NB4 (cell line): ENCODE data around the gene SETD3.

ENCODE experiments used
- DNase-seq: peaks from one replicate; pipeline ENCODE4 v3.0.0; 2010; ENCODE audit warnings: low read depth
- H3K4me3 ChIP-seq: one replicate; pipeline ENCODE4 v1.5.1; 2011; ENCODE audit warnings: mild to moderate bottlenecking, low read depth, low read length, moderate library complexity
- MYC ChIP-seq: IDR thresholded peaks from 2 replicates; pipeline ENCODE4 v1.6.1; 2011; ENCODE audit warnings: low read depth, low read length
- POLR2A ChIP-seq: IDR thresholded peaks from 2 replicates; pipeline ENCODE4 v1.6.1; 2011; ENCODE audit warnings: mild to moderate bottlenecking; ENCODE audit not compliant: insufficient read length; ENCODE audit errors: extremely low read depth
- TF ChIP-seq, protein P1 (sequence below): IDR thresholded peaks from one replicate; pipeline ENCODE4 v1.5.1; 2012; ENCODE audit warnings: low read depth, low read length
- TF ChIP-seq, protein P2 (sequence below): IDR thresholded peaks from 2 replicates; pipeline ENCODE4 v1.6.1; 2011; ENCODE audit warnings: low read depth, low read length

The SETD3 gene

DNA sequence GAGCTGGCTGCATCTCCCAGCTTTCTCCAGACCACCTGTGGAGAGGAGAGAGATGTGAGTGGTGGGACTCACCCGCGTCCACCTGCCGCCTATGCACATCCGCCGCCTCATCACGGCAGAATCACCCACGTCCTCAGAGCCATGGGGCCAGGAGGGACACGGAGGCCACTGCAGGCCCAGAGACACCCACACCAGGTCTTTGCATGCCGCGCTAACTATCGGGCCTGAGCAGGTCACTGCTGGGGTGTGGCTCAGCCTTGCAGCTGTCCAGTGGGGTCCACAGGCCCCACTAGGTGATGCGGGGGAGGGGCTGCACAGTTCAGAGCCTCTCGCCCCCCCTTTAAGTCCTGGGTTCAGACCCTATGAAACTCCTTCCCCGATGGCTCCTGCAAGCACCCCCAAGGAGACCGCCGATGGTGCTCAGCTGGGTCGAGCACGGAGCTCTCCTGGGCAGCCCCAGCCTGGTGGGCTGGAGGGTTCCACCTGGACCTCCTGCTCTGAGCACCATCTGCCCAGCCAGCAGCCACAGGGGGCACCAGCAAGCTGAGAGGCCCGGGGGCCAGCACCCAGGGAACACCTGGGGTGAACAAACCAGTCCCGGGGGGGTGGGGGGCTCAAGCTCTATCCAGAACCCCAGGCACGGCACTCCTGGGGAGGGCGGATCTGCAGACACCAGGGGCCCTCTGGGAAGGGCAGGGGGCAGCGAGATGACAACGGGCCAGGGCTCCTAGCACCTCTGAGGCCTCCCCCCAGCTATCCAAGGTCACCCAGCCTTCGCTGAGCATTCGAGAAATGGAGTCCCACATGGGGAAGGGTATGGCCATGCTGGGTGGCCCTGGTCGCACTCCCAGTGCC, 34.9 kb upstream of the SETD3 start:
- DNase-seq = no peak
- no peak overlapping the region for H3K4me3 ChIP-seq
- TF ChIP-seq, protein P1, sequence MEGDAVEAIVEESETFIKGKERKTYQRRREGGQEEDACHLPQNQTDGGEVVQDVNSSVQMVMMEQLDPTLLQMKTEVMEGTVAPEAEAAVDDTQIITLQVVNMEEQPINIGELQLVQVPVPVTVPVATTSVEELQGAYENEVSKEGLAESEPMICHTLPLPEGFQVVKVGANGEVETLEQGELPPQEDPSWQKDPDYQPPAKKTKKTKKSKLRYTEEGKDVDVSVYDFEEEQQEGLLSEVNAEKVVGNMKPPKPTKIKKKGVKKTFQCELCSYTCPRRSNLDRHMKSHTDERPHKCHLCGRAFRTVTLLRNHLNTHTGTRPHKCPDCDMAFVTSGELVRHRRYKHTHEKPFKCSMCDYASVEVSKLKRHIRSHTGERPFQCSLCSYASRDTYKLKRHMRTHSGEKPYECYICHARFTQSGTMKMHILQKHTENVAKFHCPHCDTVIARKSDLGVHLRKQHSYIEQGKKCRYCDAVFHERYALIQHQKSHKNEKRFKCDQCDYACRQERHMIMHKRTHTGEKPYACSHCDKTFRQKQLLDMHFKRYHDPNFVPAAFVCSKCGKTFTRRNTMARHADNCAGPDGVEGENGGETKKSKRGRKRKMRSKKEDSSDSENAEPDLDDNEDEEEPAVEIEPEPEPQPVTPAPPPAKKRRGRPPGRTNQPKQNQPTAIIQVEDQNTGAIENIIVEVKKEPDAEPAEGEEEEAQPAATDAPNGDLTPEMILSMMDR = no peak
- no peak for TF ChIP-seq POLR2A
- TF ChIP-seq, protein P2, sequence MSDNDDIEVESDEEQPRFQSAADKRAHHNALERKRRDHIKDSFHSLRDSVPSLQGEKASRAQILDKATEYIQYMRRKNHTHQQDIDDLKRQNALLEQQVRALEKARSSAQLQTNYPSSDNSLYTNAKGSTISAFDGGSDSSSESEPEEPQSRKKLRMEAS = no peak
- no peak for TF ChIP-seq MYC

DNA sequence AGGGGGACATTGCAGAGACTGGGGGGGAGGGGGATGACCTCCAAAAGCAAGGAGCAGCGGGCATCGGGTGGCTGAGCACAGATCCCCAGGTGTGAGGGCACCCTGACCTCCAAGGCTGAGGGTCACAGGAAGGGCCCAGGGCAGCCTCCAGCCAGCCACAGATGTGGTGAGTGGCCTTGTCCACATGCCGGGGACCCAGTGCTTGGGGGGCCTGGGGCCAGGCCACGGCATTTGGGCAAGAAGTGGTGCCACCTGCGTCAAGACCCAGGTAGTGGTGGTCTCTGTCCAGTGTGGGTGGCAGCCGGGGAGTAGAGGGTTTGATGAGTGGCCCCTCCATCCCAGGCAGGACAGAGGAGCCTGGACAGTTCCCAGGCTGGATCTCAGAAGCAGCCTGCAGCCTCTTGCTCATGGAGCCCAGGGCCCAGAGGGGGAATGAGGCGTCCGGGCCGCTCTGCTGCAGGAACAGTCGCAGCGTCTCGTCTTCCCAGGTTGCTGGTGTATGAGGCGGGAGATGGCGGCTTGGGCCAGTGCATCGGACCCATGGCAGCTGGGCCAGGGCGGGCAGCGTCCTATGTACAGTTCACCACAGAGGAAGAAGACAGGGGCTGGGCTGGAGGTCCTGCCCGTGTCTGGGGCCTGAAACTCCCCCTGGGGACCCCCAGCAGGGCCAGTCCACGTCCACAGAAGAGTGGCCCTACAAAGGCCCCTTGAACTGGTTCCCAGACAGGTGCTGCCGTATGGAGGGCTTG, 34.1 kb upstream of the SETD3 start:
- TF ChIP-seq MYC (no peak), POLR2A (no peak)
- TF ChIP-seq, protein P2 = no peak
- DNase-seq = no peak

DNA sequence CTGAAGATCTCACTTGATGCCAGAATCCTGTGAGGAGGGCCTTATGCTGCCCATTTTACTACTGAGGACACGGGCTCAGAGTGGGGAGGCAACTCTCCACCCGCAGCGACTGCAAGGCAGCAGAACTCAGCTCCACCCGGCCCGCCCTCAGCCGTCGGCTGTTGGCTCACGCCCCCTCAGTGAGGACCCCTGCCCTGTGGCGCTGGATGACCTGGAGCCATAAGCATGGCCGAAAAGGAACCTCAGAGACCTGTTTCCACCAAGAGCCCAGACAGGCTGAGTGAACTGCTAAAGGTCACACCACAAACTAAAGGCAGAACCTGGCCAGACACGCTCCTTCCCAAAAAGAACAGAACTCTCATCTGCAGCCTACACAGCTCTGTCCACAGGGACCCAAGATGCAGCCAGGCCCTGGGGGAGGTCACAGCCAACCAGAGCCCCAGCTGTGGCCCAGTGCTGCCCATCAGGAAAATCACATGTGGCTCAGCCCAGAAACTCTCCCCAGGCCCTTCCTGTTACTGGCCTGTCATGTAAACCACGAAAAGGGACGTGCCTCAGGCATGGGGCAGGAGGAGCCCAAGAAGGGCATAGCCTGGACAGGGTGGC, 33.4 kb upstream of the SETD3 start:
- no peak for DNase-seq
- TF ChIP-seq, protein P1 = no peak
- TF ChIP-seq MYC (no peak), POLR2A (no peak)
- TF ChIP-seq, protein P2 = no peak
- no peak overlapping the region for H3K4me3 ChIP-seq

More for the DNA sequence above, 34.1 kb upstream of the SETD3 start:
- H3K4me3 ChIP-seq = no peak overlapping the region

DNA sequence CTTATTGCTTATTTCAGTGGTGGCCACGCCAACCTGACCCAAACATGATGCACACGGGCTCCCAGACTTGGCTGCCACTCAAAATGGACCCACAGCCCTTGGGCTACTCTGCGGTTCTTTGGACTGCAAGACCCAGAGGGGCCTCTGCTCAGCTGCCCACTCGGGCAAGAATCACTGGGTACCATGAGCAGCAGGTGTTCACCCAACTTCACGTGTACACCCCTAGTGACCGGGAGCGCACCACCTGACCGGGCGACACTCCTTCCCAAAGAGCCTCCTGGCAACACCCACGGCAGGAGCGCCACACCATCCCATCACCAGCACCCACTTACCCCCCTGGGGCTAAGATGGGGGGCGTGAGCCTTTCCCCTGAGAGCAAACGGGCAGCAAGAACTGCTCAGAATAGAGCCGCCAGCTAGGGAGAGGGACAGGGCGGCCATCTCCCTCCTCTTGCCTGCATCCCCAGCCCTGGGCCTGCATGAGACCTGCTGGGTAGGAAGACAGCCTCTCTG, 32.6 kb upstream of the SETD3 start:
- H3K4me3 ChIP-seq = no peak overlapping the region
- TF ChIP-seq POLR2A = no peak
- TF ChIP-seq, protein P2 = no peak
- TF ChIP-seq, protein P1 = no peak
- no peak for TF ChIP-seq MYC
- DNase-seq = no peak

DNA sequence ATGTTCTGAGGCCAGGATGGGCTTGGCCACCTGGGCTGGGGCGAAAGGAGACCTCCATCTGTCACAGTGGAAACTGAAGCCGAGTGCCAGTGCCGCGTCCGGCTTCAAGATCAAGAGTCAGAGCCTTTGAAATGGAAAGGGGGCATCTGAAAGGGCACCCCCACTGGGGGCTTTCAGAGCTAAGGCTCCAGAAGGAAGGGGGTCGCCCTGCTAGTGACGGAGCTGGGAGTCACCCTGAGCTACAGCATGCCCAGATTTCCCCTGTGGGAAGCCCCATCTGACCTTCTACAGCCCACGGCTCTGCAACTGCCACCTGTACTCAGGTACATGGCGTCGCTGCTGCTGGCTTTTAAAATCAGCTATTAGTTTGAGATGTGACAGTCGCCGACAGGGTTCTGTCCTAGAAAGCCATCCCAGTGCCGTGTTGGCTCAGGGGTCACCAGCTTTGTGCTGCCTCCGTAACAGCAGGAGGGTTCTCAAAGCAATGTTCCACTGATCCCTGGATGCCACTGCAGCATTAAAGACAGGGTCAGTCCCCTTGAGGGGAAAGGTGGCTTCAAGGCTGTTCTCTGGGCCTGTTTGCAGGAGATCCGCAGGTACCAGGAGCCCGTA, 32.0 kb upstream of the SETD3 start:
- DNase-seq = no peak
- TF ChIP-seq POLR2A = no peak
- TF ChIP-seq, protein P2 = no peak
- TF ChIP-seq MYC = no peak
- TF ChIP-seq, protein P1 = no peak

More for the DNA sequence above, 32.0 kb upstream of the SETD3 start:
- no peak overlapping the region for H3K4me3 ChIP-seq
